Measurements from ENCODE around the gene MATCAP1. TPM values are rescaled to one million over a fixed set of nuclear protein-coding genes. Genes with fewer than 3 reads are reported as not detected.
A peak's percentile ranks its signal among the peaks of the same experiment; 100 is the strongest.

MATCAP1 gene
- total and polyA plus RNA-seq, 2 donors (not counting 1 experiment from before 2014, with no cell fraction given), result 16.6 to 28.4 TPM

DNA sequence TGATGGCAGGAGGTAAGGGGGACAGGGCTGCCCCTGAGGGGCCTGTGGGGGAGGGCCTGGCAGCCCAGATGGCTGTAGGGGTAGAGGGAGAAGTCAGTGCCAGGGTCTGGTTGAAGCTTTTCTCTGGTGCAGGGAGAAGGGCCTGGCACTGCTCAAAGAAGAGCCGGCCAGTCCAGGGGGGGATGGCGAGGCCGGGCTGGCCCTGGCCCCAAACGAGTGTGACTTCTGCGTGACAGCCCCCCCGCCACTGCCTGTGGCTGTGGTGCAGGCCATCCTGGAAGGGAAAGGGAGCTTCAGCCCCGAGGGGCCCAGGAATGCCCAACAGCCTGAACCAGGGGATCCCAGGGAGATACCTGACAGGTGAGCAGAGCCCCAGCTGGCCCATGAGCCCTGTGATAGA is 16.2 kb downstream of the MATCAP1 start:
- H3K4me2 ChIP-seq (ENCODE audit: extremely low read depth, insufficient read depth, low read length), result no peak overlapping the region
- no peak overlapping the region for H2AFZ ChIP-seq (ENCODE audit: low read length)
- no peaks in the 10 kb centered on the region for H3K36me3 ChIP-seq (ENCODE audit: control insufficient read depth, insufficient read depth, low read length)
- TF ChIP-seq EZH2 (IDR thresholded peaks at IDR 0.05; ENCODE audit: low read length, missing control alignments), result no peak
- no peak for TF ChIP-seq CTCF (conservative IDR thresholded peaks at IDR 0.05 in 1 of 2, IDR thresholded peaks at IDR 0.05 in 1 of 2; ENCODE audit: low read depth in 1 of 2, low read length in 2 of 2)
- H4K20me1 ChIP-seq (ENCODE audit: control insufficient read depth, extremely low read depth, insufficient read depth, low read length), result no peaks in the 10 kb centered on the region
- H3K4me3 ChIP-seq (replicated peaks in 1 of 4; ENCODE audit: control extremely low read depth in 1 of 4, insufficient read depth in 1 of 4, low read depth in 3 of 4, low read length in 4 of 4), result no peak overlapping the region
- H3K9ac ChIP-seq (ENCODE audit: insufficient read depth, low read length), result no peak overlapping the region
- H3K27me3 ChIP-seq (ENCODE audit: control insufficient read depth, insufficient read depth, low read length), result no peaks in the 10 kb centered on the region
- no peak for DNase-seq (ENCODE audit: low read depth in 2 of 2)
- no peaks in the 10 kb centered on the region for H3K9me3 ChIP-seq (ENCODE audit: control insufficient read depth, insufficient read depth, low read depth, low read length)
- no peaks in the 10 kb centered on the region for H3K79me2 ChIP-seq (ENCODE audit: control insufficient read depth, insufficient read depth, low read length)
- peaks cover 16% of the 10 kb centered on the region for H3K4me1 ChIP-seq (ENCODE audit: control insufficient read depth, extremely low read depth, insufficient read depth, low read length)
- H3K27ac ChIP-seq (ENCODE audit: insufficient read depth, low read length), result no peak overlapping the region

- H2AFZ ChIP-seq (ENCODE audit: low read length), result no peak overlapping the region
- H3K79me2 ChIP-seq (ENCODE audit: control insufficient read depth, insufficient read depth, low read length), result no peaks in the 10 kb centered on the region
- no peak overlapping the region for H3K4me3 ChIP-seq (replicated peaks in 1 of 4; ENCODE audit: control extremely low read depth in 1 of 4, insufficient read depth in 1 of 4, low read depth in 3 of 4, low read length in 4 of 4)
- H4K20me1 ChIP-seq (ENCODE audit: control insufficient read depth, extremely low read depth, insufficient read depth, low read length), result no peaks in the 10 kb centered on the region
- H3K27me3 ChIP-seq (ENCODE audit: control insufficient read depth, insufficient read depth, low read length), result peaks cover 2% of the 10 kb centered on the region
- no peak overlapping the region for H3K9ac ChIP-seq (ENCODE audit: insufficient read depth, low read length)
- H3K4me2 ChIP-seq (ENCODE audit: extremely low read depth, insufficient read depth, low read length), result no peak overlapping the region
- H3K36me3 ChIP-seq (ENCODE audit: control insufficient read depth, insufficient read depth, low read length), result no peaks in the 10 kb centered on the region
- H3K27ac ChIP-seq (ENCODE audit: insufficient read depth, low read length), result no peak overlapping the region
- no peak for TF ChIP-seq CTCF (conservative IDR thresholded peaks at IDR 0.05 in 1 of 2, IDR thresholded peaks at IDR 0.05 in 1 of 2; ENCODE audit: low read depth in 1 of 2, low read length in 2 of 2)
- TF ChIP-seq EZH2 (IDR thresholded peaks at IDR 0.05; ENCODE audit: low read length, missing control alignments), result no peak
- H3K9me3 ChIP-seq (ENCODE audit: control insufficient read depth, insufficient read depth, low read depth, low read length), result no peaks in the 10 kb centered on the region
- no peak for DNase-seq (ENCODE audit: low read depth in 2 of 2)
- peaks cover 16% of the 10 kb centered on the region for H3K4me1 ChIP-seq (ENCODE audit: control insufficient read depth, extremely low read depth, insufficient read depth, low read length)
Observed at GRCh38 chr16:67166598-67167168, 17.1 kb downstream of the MATCAP1 start.

DNA sequence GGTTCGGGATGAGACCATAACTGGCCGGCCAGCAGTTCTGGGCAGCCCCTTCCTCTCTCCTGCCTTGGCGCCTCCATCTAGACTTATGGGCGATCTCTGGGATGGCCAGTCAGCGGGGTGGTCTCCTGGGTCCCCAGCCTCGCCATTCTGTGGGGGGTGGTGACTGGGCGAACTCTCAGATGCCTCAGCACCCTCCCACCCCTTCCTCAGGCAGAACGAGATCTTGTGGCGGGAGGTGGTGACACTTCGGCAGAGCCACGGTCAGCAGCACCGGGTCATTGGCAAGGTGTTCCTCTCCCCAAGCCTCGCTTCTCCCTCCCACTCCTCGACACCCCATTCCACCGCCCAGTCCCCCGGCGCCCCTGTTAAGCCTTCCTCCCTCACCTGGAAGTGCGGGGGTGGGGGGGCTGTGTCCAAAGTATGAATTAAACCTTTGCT is 17.6 kb downstream of the MATCAP1 start:
- Histone ChIP-seq H3K36me3 (ENCODE audit: control insufficient read depth, insufficient read depth, low read length) (peaks cover 3% of the 10 kb centered on the region), H3K4me2 (ENCODE audit: extremely low read depth, insufficient read depth, low read length) (no peak overlapping the region), H4K20me1 (ENCODE audit: control insufficient read depth, extremely low read depth, insufficient read depth, low read length) (no peaks in the 10 kb centered on the region), H2AFZ (ENCODE audit: low read length) (no peak overlapping the region), H3K27me3 (ENCODE audit: control insufficient read depth, insufficient read depth, low read length) (peaks cover 2% of the 10 kb centered on the region), H3K79me2 (ENCODE audit: control insufficient read depth, insufficient read depth, low read length) (no peaks in the 10 kb centered on the region), H3K27ac (ENCODE audit: insufficient read depth, low read length) (no peak overlapping the region), H3K4me1 (ENCODE audit: control insufficient read depth, extremely low read depth, insufficient read depth, low read length) (peaks cover 17% of the 10 kb centered on the region), H3K9me3 (ENCODE audit: control insufficient read depth, insufficient read depth, low read depth, low read length) (no peaks in the 10 kb centered on the region), H3K9ac (ENCODE audit: insufficient read depth, low read length) (no peak overlapping the region), H3K4me3 (replicated peaks in 1 of 4; ENCODE audit: control extremely low read depth in 1 of 4, insufficient read depth in 1 of 4, low read depth in 3 of 4, low read length in 4 of 4) (no peak overlapping the region)
- no peak for DNase-seq (ENCODE audit: low read depth in 2 of 2)
- TF ChIP-seq EZH2 (IDR thresholded peaks at IDR 0.05; ENCODE audit: low read length, missing control alignments) (peak; percentile 12), CTCF (conservative IDR thresholded peaks at IDR 0.05 in 1 of 2, IDR thresholded peaks at IDR 0.05 in 1 of 2; ENCODE audit: low read depth in 1 of 2, low read length in 2 of 2) (no peak)

Data from fibroblast of lung (primary cell).